Stimulated activated naive CD4-positive, alpha-beta T cell (primary cell): Measurements from ENCODE around the gene CDH4.

Experiments
- DNase-seq, 6 experiments: peaks; one replicate each; lab custom pipeline; 2025; lab: John Stamatoyannopoulos, UW

The CDH4 gene

GRCh38 chr20:61561111-61561830, 309.2 kb downstream of the CDH4 start:
- no peak for DNase-seq

GRCh38 chr20:61562491-61562890, 310.4 kb downstream of the CDH4 start:
- DNase-seq, result no peak

DNA sequence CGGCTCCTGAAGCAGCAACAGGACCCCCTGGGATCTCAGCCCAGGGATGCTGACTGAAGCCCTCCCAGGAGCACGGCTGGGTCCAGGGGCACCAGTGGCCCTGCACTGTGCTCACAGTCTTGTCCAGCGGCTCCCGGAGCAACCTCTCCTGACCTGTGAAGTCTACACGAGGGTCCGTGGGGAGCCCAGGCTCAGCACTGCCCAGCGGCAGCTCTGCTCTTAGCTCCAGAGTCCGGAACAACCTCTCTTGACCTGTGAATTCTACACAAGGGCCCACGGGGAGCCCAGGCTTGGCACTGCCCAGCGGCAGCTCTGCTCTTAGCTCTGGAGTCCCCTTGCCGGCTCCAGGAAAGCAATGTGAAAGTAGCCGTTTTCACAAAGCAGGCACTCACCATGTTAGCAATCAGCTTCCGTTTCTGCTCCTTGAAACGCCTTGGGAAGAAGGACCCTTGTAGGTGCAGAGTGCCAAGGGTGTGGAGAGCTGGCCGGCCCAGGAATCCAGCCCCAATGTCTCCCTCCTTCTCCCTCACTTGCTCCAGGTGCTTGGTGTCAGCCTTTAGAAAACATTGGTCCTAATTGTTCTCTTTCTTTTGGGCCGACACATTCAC, 310.9 kb downstream of the CDH4 start:
- no peak for DNase-seq

- DNase-seq, result no peak
These were observed 312.6 kb downstream of the CDH4 start for GRCh38 chr20:61564628-61565027.

- no peak for DNase-seq
These were observed 313.7 kb downstream of the CDH4 start for GRCh38 chr20:61565791-61566190.

GRCh38 chr20:61566691-61567090, 314.6 kb downstream of the CDH4 start:
- no peak for DNase-seq

GRCh38 chr20:61567204-61567603, 315.1 kb downstream of the CDH4 start:
- no peak for DNase-seq

DNA sequence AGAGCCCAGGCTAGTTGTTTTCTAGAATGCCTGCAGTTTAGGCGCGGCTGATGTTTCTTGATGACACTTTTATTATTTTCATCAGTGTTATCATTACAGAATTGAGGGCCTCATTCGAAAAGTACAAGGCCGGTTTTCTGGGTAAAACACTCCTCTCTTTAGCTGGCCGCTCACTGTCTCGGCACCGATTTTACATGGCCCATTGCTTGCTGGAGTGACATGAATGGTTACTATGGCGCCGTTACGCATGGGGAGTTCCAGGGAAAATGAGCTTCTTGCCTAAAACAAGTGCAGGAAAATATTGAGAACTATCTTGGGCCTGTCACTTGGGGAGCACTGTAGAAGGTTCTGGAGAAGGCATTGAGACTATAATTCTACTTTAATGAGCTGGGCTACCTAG, 317.8 kb downstream of the CDH4 start:
- no peak for DNase-seq

DNA sequence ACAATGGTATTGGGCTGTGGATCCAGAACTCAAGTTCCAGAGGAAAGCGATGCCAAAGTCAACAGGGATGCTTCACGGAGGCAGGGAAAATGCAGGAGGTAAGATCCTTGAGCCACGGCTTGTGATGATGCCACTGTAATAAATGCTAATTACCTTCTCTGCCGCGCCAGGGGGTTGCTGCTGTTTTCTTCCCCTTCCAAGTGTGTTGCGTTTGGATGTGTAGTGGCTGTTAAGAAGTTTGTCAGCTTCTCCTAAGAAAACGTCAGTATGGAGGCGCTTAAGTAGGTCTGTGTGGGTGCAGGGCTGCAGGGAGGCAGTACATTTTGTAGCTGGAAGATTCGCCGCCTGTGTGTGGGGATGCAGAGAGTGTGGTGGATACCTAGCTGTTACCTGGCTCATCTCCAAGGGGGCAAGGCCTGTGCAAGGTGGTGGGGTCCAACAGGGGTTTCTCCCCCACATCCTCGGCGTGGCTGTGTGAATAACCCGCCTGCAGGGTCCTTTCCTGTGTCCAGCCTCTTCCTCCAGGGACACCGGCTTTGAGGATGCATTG, 318.7 kb downstream of the CDH4 start:
- DNase-seq, result no peak

- DNase-seq, result no peak
These were observed 319.2 kb downstream of the CDH4 start for GRCh38 chr20:61571221-61571620.

DNA sequence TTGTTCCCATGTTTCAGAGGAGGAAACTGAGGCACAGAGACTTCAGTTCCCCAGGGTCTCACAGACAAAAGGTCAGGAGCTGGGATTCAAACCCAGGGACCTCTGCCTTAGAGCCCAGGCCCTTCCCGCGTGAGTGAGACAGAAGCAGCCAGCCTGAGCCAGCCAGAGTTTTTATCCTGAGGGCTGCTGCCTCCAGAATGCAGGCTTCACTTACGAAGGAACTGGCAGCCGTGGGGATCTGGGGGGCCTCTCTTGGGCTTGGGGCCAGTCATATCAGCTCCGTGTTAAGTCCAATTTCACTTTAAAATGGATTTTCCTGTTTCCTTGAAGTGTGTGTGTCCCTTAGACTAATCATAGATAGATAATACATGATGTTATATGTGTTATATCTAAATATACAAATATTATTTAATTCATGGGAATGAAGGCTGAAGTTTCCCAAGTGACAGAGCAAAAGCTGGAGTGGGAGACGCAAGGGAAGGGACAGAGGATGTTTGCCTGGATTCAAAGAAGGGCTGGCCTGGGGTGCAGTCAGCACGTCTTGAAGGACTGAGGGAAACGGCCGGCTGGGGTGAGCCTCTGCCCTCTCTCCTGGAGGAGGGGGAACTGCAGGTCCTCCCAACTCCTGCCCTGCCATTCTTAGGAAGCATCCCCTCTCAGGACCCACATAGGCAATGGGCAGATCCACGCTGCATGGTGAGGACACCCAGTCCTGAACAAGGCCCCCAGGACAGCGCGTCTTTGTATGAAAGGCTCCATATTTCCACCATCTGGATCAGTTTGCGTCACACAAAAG, 320.1 kb downstream of the CDH4 start:
- DNase-seq, result no peak

- DNase-seq, result no peak
These were observed 320.7 kb downstream of the CDH4 start for GRCh38 chr20:61572789-61573188.

DNA sequence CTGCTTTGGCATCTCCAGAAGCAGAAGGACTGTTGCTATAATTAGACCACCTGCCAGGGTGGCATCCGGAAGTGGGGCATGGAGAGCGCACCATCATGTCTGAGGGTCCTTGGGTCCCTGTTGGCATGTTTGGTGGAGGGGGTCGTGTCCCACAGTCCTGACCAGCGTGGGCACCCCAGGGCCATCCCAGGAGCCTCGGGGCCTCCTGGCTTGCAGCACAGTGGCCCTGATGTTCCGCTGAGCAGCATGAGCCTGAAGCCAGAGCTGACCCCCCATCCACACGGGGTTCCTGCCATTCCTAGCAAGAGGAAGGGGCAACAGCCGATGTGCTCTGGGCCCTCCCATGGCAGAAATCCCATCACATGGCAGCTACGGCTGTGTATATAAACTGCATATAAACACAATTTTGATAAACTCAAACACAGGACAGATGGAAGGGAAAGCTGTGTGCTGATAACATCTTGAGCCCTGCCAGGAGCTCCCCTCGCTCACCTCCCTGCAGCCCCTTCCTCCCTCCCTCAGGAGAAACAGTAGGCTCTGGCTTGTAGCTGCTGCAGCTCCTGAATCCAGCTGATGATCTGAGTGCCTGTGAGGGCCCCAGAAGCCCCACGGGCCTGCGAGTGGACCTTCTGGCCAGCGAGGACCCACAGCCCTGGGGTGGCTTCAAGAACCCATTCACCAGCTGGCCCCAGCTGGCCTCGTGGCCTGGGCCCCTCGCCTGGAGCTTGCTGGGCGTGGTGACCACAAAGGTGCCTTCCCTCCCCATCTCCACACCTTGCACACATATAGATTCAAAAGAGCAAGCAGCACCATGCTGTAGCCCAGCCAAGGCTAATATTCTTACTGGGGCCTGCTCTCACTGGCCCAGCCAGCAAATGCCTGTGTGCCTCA, 321.6 kb downstream of the CDH4 start:
- no peak for DNase-seq

DNA sequence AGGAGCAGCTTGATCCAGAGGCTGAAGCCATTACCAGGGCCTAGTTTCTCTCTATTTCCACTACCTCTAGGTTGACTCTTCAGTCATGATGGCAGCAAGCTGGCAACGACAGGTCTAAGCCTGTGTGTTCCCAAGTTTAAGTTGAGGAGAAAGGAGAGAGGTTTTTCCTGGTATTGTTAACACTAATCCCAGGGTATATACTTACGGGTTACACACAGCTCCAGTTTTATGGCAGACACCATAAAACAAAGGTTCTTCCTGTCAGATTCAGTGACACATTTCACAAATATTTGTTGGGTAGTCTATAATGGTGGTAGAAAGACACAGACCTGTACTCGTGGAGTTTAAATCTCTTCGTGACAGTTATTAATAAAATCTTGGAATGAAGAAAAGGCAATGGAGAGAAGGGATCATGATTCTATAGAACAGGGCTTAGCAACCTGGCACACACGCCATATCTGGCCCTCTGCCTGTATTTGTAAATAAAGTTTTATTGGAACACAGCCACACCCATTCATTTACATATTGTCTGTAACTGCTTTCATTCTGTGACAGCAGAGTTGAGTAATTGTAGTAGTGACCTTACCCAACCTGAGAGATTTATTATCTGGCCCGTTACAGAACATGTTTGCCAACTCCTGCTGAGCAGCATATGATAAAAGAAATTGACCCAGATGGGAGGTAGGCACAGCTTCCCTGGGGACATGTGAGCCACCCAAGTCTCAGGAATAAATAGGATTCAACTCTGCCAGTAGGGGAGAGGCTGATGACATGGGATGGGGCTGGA, 323.3 kb downstream of the CDH4 start:
- DNase-seq, result no peak

GRCh38 chr20:61576372-61576771, 324.3 kb downstream of the CDH4 start:
- no peak for DNase-seq

- DNase-seq, result no peak
These were observed 325.0 kb downstream of the CDH4 start for GRCh38 chr20:61577065-61577464.

DNA sequence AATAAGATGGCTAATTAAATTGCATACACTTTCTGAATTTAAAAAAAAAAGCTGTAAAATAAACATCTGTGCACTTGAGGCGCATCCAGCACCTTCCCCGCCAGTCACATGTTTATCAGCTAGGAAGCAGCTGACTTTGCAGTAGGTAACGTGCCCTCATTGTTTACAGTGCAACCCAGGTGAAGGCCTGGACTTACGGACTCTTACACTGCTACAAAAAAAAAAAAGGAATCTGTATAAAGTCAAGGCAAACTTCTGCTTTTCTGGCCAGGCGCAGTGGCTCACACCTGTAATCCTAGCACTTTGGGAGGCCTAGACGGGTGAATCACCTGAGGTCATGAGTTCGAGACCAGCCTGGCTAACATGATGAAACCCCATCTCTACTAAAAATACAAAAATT, 327.8 kb downstream of the CDH4 start:
- no peak for DNase-seq

GRCh38 chr20:61580958-61581824, 329.1 kb downstream of the CDH4 start:
- no peak for DNase-seq

DNA sequence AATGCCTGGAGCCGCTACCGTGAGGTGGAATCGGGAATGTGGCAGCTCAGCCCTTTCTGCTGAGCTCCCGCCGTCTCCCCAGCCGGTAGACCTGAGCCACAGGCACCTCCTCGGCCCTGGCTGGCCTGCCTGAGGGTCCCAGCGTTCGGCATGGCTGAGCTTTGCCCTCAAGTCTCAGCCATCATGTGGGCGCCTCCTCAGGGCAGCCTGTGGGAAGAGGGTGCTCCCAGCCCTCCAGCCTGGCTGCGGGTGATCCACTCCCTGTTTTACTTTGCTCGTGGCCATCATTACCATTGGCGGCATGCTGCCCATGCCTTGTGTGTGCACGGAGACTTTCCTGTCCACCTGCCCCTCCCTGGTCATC, 329.7 kb downstream of the CDH4 start:
- no peak for DNase-seq
